Astrocyte of the spinal cord (primary cell): ENCODE measurements around the gene SRSF4.
"Not testable (repeated sequence)": the region's sequence is repeated elsewhere in the genome, so short reads cannot be mapped to it uniquely, and the experiment has no call there.

Experiments
- DNase-seq: peaks from one replicate; pipeline ENCODE4 v3.0.0; 2011; ENCODE audit warnings: low read depth, low spot score
- H3K4me3 ChIP-seq: 2 replicates; pipeline ENCODE4 v1.5.1; 2011; ENCODE audit warnings: low read depth, mild to moderate bottlenecking, low read length, moderate library complexity
- CTCF ChIP-seq: IDR thresholded peaks from 2 replicates; pipeline ENCODE4 v1.5.1; 2012; ENCODE audit warnings: low read depth, mild to moderate bottlenecking, low read length, inconsistent platforms
- in situ Hi-C: cut with HindIII; loops from 2 replicates; pipeline ENCODE4 v1.10.0; 2017; ENCODE audit warnings: low sequenced_read_pairs

The SRSF4 gene

DNA sequence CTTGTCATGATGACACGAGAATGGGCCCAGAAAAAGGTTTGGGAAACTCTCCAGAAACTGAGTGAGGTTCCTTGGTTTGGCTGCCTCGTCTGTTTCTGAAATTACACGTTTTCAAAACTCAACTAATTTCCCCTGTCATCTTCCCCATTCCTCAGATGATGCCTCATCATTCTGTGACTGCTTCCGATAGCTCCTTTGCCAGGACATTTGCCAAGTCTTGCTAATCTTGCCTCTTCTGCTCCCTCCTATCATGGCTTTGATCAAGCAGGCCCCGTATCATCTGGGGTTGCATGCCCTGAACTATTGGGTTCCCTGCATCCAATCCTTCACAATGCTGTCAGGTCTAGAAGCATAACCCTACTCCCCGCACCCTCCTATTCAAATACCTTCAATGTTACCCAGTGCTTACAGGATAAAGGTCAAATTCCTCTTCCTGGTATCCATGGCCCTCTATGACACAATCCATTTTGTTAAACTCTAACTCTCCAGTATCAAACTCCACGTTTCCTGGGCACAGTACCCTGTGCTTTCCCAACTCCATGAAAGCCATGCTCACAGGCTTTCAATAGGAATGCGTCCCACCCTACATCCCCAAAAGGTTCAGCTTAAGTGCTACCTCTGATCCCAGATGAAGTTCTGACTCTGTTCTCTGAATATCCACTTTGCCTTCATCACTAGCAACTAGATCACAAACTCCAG lies 35.8 kb downstream of the SRSF4 start:
- in situ Hi-C loops, result no loop called here
- DNase-seq, result peak; percentile 79
- H3K4me3 ChIP-seq, result no peak overlapping the region
- no peak for TF ChIP-seq CTCF

DNA sequence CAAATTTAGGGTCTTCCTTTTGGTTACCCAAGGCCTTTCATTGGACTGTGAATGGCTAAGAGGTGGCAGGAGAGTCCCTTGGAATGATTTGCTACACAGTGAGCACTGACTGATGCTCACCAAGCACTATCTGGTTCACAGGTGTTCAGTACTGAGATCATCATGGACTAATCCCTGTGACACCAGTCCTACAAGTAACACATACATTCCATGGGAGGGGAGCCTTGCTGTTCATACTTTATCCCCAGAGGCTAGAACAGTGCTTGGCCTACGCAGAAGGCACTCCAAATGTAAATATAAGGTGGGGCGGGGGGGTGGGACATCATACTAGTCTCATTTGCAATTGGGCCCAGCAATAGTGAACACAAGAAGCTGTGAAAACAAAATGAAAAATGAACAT lies 37.5 kb downstream of the SRSF4 start:
- H3K4me3 ChIP-seq, result no peak overlapping the region
- no peak for DNase-seq
- no peak for TF ChIP-seq CTCF
- in situ Hi-C loops, result no loop called here

GRCh38 chr1:29142714-29143113 lies 39.0 kb downstream of the SRSF4 start:
- no peak for DNase-seq
- H3K4me3 ChIP-seq, result no peak overlapping the region
- TF ChIP-seq CTCF, result no peak
- in situ Hi-C loops, result no loop called here

DNA sequence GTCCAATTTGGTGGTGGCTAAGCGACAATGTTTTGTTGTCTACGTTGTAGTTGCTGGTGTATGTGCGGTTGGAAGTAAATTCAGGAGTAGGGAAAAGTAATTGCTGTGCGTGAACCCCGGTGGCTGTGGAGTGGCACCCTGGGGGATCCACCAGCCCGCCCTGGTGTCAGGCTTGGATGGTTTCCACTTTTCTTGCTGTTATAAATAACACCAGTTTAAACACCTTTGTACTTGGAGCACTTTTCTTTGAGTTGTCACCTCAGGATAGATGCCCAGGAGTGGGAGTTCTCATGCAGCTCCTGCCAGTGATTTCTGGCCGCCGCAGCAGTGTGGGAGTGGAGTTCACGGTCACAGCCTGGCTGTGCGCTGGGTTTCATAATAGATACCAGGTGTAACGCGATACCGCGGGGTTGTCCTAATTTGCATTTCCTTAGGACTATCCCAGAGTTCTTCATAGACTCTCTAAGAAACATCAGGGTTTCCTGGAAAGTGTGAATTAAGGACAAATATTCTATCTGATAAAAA lies 45.2 kb downstream of the SRSF4 start:
- TF ChIP-seq CTCF, result no peak
- in situ Hi-C loops, result no loop called here
- H3K4me3 ChIP-seq, result no peak overlapping the region
- DNase-seq, result peak; percentile 54

DNA sequence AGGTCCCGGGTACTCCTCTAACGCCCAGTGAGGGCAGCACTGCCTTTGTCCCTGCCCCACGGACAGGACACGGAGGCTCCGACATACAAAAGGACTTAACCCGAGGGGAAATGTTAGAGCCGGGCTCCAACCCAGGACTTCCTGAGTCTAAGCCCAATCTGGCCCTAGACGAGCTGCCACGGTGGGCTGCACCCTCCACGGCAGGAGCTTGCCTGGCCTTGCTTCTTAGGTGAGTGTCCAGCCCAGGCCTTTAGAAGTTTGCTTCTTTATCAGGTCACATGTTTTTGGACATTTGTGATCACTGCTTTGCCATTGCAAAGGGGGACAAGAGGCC lies 47.0 kb downstream of the SRSF4 start:
- no peak for TF ChIP-seq CTCF
- in situ Hi-C loops, result no loop called here
- no peak overlapping the region for H3K4me3 ChIP-seq
- no peak for DNase-seq

- H3K4me3 ChIP-seq, result no peak overlapping the region
These were observed 47.6 kb downstream of the SRSF4 start for GRCh38 chr1:29133861-29134694.

GRCh38 chr1:29131056-29131455 lies 50.6 kb downstream of the SRSF4 start:
- H3K4me3 ChIP-seq, in situ Hi-C loops, DNase-seq: not testable (repeated sequence)

More at GRCh38 chr1:29133861-29134694, 47.6 kb downstream of the SRSF4 start:
- in situ Hi-C loops, result no loop called here
- no peak for DNase-seq
- no peak for TF ChIP-seq CTCF
